GM13976 (cell line): Measurements from ENCODE around the gene KIAA2012.

ENCODE experiments used
- DNase-seq: peaks from one replicate; pipeline ENCODE4 v3.0.0; 2012; ENCODE audit warnings: low spot score
- in situ Hi-C: fragments of 300-500 bp; cut with MboI; formaldehyde crosslinking; loops from one replicate; pipeline ENCODE4 v1.12.0; 2022; ENCODE audit warnings: low sequenced_read_pairs, mixed read lengths, inconsistent platforms; ENCODE audit not compliant: unreplicated experiment
- TF ChIP-seq, protein P1 (sequence below): IDR thresholded peaks from 2 replicates; pipeline ENCODE4 v1.5.1; 2012; ENCODE audit warnings: borderline replicate concordance, mild to moderate bottlenecking; ENCODE audit not compliant: insufficient read depth; ENCODE audit errors: extremely low read depth, missing control alignments, control extremely low read depth

Gene KIAA2012

DNA sequence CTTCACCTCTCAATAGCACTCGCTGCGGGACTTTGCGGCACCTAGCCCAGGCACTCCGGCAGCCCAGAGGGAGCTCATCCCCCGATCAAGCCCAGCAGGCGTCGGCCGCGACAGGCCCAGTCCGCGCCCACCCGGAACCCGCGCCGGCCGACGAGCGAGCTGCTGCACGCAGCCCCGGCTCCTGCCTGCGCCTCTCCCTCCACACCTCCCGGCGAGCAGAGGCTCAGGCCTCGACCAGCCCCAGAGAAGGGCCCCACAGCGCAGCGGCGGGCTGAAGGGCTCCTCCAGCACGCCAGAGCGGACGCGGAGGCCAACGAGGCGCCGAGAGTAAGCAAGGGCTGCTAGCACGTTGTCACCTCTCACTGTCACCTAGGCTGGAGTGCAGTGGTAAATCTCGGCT lies 63.5 kb downstream of the KIAA2012 start:
- in situ Hi-C loops = no loop called here
- no peak for DNase-seq
- TF ChIP-seq, protein P1, sequence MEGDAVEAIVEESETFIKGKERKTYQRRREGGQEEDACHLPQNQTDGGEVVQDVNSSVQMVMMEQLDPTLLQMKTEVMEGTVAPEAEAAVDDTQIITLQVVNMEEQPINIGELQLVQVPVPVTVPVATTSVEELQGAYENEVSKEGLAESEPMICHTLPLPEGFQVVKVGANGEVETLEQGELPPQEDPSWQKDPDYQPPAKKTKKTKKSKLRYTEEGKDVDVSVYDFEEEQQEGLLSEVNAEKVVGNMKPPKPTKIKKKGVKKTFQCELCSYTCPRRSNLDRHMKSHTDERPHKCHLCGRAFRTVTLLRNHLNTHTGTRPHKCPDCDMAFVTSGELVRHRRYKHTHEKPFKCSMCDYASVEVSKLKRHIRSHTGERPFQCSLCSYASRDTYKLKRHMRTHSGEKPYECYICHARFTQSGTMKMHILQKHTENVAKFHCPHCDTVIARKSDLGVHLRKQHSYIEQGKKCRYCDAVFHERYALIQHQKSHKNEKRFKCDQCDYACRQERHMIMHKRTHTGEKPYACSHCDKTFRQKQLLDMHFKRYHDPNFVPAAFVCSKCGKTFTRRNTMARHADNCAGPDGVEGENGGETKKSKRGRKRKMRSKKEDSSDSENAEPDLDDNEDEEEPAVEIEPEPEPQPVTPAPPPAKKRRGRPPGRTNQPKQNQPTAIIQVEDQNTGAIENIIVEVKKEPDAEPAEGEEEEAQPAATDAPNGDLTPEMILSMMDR = no peak

DNA sequence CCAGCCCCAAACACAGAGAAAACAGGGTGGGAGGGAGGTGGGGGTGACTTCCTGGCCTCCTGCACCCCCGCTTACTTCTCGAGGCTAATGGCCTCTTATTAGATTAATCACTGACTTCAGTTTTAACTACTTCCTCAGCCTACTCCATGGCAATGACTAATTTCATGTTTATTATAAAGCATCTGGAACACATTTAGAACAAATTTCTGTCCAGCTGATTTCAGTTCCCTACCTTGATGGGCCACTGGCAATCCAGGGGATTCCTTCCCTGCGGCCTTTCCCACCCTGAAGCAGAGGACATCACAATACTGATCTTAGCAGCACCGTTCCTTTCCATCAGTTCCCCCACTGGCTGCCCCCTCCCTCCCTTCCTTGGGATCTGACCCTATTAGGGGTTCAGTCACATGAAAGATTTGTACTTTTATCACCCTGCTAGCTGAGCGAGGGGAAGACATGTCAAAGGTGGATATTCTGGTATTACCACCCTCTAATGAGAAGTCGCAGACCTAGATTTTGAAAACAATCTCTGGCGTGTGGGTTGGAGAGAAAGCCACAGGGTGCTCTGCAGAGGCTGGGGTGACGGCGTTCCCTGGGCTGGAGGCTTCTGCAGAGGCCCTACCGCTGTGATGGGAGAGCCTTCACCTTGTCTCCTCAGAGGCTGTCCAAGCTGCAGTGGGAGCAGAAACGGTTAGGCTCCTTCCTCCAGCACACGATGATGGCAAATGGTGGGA lies 67.6 kb downstream of the KIAA2012 start:
- TF ChIP-seq, protein P1 = no peak
- no peak for DNase-seq
- in situ Hi-C loops = no loop called here

DNA sequence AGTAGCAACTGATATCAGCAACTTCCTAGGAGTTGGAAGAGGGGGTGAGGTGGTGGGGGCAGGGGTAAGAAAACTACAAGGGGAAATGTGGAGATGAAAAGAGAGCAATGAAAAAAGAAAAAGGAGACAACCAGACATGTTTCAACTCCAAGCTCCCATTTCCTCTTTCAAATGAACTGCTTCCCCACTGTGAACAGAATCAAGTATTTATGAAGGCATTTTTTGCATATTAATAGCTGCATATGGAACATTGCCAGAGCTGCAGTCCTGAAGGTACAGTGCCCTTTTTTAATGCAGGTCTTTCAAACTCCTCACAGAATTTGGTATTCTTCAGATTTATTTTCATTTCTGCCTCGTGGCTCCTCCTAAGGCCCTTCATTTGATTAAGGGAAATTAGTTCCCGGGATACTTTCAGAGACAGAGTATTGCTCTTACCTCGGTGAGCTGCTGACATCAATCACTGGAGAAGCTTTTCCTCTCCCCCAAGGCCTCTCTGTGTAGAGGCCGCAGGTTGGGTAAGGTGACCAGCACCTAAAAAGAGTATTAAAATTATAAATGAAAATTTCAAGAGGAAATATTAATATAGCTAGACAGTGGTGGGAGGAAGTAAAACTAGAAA lies 68.4 kb downstream of the KIAA2012 start:
- no peak for DNase-seq
- in situ Hi-C loops = no loop called here
- TF ChIP-seq, protein P1 = no peak

DNA sequence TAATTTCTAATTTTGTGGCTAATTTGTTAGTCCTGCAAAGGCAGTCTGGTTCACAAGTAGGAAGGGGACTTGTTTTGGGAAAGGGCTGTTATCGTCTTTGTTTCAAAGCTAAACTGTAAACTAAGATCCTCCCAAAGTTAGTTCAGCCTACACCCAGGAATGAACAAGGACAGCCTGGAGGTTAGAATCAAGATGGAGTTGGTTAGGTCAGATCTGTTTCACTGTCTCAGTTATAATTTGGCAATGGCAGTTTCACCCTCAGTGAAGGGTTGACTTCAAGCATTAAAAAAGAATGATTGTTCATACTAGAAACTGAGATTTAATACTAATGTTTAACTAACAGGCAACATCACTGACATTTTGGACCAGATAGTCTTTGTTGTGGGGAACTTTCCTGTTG lies 69.5 kb downstream of the KIAA2012 start:
- in situ Hi-C loops = no loop called here
- TF ChIP-seq, protein P1 = no peak
- no peak for DNase-seq

DNA sequence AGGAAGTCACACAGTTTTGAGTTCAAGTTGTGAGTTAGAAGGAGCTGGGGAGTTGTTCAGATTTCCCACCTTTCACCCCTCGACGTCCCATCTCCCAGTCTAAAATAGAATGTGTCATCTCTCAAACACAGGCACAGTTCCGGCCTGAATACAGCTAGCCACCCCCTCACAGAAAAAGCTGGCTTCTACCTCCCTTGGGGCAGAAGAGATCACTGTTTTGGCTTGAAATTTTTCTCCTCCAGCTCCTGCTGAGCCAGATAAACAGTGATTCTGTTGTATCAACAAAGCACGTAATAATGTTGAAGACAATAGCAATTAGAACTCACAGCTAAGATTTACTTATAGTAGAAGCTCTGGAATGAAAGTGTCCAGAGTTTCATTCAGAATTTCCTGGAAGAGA lies 74.7 kb downstream of the KIAA2012 start:
- in situ Hi-C loops = no loop called here
- TF ChIP-seq, protein P1 = no peak
- DNase-seq = no peak

DNA sequence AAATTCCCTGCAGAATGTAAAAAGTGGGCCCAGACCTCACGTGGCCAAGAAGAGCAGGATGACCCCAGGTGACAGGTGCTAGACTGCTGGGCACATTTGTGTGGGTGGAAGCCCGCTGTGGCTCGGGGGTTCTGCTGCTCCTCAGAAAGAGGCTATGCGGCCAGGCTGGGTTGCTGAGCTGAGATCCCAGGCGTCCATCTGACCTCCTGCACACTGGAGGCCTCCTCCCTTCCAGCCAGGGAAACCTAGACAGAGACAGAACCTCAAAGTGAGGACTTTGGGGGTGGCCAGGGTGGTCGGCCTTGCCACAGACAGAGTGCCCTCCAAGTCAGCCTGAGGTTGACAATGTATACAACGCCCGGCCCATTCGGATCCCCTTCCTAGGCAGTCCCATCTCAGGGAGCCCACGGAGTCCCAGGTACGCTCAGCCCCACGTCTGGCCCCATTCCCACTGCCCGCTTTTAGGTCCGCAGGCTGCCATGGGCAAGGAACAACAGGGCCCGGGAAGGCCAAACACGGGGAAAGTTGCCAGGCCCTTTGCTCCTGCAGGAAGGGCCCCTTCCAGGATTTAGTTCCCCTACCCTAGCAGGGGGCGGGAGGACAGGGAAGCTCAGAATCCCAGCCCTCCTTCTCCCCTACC lies 75.6 kb downstream of the KIAA2012 start:
- DNase-seq = no peak
- in situ Hi-C loops = no loop called here
- TF ChIP-seq, protein P1 = no peak
